ENCODE data around the gene HERC3.

The HERC3 gene

GRCh38 chr4:88591787-88592599 lies at the start of gene HERC3:
HERC3 (plus strand) TSS chr4:88592480; CDS start chr4:88605824, 13,344 bp downstream.
- peak; percentile 89 to 90 for DNase-seq

DNA sequence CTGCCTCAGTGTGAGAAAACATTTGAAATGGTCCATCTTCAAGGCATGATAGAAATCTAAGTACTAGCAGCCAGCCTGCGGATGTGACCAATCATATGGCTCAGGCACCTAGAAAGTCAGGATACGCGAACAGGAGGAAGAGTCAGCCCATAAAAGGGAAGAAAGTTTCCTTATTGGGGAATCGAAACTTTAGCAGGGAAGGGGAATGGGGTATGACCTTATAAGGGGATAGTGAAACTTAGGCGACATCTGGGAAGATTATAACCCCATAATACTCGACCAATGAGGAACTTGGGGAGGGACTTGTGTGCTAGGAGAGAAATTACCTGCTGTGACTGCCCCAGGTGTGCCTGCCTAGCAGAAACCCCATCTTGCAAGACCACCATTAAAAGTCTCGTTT lies 42.5 kb upstream of the HERC3 start:
- no peak for DNase-seq

GRCh38 chr4:88567591-88567990 lies 24.7 kb upstream of the HERC3 start:
- DNase-seq, result no peak

DNA sequence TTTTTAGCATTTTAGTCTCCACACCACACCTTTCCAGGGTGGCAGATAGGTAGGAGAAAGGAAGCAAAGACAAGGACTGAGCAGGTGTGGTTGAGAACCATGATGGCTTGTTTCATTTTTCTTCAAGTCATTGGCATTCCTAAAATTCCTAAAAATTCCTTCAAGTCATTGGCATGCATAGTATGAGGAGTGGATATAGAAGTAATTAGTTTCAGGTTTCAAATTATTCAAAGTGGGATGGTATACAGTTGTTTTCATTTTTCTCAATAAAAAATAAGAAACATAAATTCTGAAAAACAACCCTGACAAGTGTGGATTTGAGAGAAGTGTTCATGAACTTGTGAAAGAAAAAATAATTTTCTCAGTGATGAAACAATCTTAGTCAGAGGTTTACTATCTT lies 22.3 kb upstream of the HERC3 start:
- no peak for DNase-seq

DNA sequence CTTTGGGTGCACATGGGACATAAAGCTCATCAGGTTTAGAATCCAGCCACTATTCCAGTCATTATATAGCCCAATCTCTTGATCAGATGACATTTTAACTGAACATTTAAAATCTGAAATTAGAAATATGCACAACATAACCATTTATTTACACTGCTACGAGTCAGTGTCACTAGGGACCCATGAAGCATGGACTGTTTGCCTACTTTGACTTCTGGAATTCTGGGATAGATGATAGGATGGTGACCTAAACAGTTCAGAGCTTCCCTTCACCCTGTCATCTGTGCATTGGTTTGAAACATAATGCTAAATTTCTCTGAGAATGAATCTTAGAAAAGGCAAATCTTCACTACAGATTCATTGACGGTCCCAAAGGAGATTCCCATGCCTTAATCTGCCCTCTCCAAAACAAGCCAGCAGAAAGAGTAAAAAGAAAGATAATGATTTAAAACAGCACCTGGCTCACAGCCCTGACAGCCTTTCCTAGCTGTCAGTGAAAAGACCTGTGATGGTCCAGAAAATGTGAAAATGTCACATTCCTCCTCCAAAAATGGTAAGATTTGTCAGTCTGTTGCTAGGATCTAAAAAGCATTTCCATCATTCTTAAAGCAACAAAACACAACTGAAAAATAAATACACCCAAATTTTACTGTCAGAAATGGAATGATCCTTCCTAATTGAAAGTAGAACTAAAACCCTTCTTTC lies 18.9 kb upstream of the HERC3 start:
- DNase-seq, result no peak

- DNase-seq, result no peak
Observed at GRCh38 chr4:88573995-88574394, 18.3 kb upstream of the HERC3 start.

DNA sequence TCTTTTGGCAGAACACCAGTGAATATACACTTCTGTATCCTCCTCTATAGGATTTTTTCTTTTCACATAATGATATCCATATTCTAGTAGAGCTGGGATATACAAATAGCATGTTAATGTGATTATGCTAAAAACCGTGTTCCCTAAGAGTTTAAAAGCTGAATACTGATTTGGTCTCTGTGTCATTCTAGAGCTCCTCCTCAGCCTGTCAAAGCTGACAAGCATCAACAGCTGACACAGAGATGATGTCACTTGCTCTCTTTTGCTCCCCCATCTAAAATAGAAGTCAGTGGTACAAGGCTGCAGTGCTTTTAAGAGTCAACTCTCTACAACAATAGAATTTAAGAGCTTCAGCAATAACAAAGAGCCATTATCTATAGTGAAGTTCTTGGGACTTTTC lies 17.1 kb upstream of the HERC3 start:
- no peak for DNase-seq

DNA sequence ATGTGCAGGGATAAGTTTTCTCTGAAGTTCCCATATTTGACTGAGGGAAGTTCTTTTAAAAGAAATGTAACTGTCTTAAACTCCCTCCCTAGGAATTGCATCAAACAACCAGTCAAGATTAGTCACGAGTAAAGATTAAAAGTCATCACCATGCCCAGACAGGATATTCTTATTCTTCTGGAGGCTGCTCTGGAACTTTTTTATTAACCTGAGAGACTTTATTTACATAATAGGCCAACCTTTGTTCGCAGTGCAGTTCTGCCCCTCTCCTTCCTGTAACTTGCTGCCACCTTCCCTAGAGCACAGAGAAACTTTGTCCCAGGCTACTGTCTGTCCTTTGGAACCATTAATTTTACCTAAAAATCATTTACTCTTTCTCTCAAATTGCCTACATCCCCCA lies 9.8 kb upstream of the HERC3 start:
- DNase-seq, result no peak

- DNase-seq, result no peak
Observed at GRCh38 chr4:88583631-88584470, 8.4 kb upstream of the HERC3 start.

DNA sequence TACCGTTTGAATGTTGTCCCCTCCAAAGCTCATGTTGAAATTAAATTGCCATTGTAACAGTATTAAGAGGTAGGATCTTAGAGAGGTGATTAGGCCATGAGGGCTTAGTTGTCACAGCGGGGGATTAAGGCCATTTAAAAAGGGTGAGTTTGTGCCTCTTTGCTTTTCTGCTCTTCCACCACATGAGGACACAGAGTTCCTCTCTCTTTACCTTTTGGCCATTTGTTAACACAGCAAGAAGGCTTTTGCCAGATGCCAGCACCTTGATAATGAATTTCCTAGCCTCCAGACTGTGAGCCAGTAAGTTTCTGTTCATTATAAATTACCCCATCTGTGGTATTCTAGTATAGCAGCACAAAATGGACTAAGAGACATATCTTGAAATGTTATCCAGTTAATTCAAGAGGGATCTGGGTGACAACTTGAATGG lies 7.8 kb upstream of the HERC3 start:
- DNase-seq, result no peak

GRCh38 chr4:88585917-88586316 lies 6.4 kb upstream of the HERC3 start:
- DNase-seq, result no peak

DNA sequence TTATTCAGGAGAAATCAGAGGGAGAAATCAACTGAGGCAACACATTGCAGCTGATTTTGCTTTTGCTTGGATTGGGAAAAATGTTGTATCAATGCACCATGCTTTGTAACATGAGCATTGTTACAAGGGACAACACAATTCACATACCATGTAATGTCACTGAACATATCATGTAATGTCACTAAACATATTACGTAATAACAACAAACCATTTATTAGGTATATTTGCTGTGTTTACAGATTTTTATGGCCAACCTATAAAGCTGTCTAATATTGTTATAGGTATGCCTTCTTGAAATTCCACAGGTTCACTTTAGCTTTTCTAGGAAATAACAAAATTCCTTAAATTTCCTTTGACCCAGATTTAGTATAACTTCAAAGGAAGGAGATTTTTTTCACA lies 5.0 kb upstream of the HERC3 start:
- no peak for DNase-seq

- DNase-seq, result peak; percentile 84 to 88
Observed at GRCh38 chr4:88592600-88593448, 544 bp downstream of the HERC3 start.

- DNase-seq, result no peak
Observed at GRCh38 chr4:88597970-88598660, 5.8 kb downstream of the HERC3 start.

DNA sequence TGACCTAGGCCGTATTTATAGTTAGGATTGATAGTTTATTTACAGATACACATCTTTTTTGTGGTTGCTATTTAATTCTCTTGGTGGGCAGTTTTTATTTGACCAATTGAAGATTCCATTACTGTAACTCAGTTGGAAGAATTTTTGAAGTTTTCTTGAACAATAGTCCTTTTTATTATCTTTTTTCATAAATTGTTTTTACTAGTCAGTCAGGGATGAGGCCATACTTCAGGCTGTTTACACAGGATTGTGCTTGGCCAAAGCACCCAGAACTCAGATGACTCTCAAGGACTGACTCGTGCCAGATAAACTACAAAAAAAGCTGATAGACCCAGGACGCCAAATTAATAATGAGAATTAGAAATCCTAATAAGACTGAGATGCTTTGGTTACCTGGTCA lies 7.0 kb downstream of the HERC3 start:
- no peak for DNase-seq

DNA sequence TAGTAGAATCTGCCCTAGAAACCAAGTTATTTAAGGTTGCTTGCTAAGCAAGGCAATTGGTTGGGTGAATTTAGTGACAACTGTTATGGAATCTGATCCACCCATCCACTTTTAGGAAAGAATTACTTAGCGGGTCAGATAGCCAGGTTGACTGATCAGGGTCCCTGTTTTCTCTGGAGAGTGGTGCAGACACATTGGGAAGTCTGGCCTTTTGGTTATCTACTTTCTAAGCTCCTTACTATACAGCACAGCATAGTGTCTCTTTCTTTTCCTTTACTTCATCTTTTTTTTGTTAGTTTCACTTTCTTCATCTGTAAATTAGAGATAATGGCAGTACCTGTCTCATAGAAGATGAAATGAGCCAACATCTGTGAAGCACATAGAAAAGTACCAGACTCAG lies 7.4 kb downstream of the HERC3 start:
- DNase-seq, result no peak

DNA sequence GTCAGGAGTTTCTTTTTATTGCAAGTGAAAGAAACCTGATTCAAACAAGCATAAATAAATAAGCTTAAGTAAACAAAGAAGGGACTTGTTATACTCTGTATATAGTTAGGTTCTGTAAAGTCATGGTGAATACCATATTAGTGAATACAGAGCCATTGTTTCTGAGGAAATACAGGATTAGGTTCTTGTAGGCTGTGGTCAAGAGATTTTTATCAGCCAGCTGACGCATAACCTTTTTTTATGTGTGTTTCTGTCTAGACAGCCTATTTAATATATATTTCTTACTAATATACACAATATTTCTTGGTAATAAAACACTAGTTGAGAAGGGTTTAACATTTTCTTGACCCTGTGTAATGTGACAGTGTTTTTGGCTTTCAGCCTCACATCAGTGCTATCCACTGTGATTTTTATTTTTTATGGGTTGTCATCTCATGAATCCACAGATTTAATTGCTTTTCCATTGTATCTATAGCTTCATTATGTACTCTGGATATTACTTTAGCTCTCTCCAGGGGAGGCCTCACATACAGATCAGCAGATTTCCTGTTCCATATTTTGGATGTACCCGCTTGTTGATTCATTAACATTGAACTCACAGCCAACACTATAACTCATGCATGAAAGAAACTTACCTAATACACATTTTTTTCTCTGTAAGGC lies 8.0 kb downstream of the HERC3 start:
- no peak for DNase-seq

DNA sequence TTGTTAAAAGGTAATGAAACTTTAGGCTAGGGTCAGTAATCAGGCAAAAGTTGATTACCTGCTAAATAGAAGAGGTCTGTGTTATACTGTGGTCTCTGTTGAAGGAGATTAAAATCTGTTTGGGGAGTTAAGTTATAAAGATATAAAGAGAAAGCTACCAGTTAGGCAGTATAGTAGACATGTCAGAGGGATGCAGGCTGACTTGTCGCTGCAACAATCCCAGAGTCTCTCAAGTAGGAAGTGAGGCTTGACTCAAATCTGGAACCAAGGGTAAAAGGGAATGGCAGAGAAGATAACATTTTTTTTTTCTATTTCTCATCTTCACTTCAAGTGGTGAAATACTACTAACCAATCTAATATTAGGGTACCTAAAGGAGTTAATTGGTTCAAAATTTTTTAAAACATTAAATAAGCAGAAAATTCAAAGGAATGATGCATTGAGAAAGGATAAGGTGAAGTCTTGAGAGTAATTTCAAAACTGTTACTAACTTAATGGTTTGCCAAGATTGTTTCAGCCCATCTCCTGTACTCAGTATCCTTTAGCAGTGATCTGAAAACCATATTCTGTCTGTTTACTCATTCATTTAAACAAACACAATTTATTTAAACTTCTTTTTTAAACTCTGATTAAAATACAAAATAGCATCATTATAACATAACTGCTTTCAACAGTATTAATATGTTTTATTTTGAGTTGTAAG lies 12.8 kb downstream of the HERC3 start:
- DNase-seq, result no peak

GRCh38 chr4:88605736-88606135 lies 13.5 kb downstream of the HERC3 start:
- no peak for DNase-seq

DNA sequence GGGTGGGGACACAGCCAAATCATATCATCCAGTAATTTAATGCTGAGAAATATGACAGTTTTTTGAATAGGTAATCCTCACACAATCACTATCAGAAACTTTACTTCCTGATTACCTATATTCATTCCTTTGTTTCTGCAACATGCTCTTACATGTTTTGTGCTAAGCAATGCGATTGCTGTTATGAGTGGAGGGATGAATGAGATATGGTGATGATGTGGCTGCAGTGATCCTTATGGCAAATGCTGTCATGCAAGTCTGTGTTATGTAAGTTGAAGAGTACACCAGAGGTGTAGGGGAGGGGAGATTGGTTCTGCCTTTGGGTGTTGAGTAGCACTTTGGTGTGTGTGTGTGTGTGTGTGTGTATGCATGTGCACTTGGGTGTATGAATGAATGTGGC lies 14.6 kb downstream of the HERC3 start:
- DNase-seq, result no peak

DNA sequence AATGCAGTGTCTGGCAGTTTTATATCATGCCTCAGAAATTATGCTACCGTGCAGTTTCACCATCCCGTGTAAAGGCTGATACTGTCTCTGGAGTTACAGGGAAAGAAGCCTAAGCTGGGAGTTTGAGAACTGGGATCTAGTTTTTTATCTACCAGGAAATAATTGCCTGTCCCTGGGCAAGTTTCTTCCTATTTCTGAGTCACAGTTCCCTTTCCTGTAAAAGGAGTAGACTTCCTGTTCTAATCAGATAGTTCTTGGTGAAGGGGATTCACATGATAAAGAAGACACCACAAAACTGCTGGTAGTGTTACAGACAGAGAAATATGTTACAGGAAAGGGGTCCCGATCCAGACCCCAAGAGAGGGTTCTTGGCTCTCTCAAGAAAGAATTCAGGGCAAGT lies 17.1 kb downstream of the HERC3 start:
- no peak for DNase-seq

All from stimulated activated CD4-positive, alpha-beta T cell treated with anti-CD3 and anti-CD28 coated beads, Interleukin-2, amount 100 ng/mL, for 24 hours (primary cell).